Measurements from ENCODE around the gene NEU4.
"Not testable (repeated sequence)": the region's sequence is repeated elsewhere in the genome, so short reads cannot be mapped to it uniquely, and the experiment has no call there.

The NEU4 gene

DNA sequence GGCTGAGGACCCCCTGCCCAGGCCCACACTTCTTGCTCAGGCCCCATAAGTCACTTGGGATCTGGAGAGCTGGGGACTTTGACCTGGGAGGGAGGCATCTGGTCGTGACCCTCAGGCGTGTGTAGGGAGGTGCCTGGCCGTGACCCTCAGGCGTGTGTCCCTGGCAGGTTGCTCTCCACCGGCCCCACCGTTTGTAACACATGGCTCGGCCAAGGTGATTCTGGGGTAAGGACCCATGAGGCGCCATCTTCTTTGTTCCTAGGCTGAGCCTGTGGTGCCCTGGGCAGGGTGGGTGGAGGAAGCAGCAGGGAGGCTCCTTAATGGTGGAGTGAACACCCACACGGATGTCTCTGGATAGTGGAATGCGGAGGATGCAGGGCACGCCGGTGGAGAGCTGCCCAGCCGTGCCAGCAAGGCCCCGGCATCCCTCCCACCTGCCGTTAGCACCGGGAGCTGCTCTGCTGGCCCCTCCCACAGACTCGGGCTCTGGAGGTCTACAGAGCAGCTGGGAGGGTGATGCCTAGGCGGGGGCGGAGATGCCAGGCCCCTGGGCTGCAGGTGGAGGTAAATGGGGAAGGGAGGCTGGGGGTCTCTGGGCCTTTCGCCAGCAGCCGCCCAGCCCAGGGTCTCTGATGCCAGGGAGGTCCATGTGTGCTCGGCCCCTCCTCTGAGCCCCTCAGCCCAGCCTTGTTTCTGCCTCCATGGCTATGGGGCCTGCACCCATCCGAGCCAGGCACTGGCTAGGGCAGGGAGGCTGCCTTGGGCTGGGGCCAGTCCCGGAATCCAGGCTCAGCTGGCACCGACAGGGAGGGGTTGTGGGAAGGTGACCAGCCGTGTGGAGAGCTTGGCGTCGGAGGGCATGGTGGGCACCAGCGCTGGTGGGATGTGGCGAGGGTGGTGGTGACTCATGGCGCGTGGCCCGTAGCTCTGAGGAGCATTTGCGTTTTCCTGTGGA is 33.5 kb upstream of the NEU4 start:
- DNase-seq (ENCODE audit: low read depth) = no peak

DNA sequence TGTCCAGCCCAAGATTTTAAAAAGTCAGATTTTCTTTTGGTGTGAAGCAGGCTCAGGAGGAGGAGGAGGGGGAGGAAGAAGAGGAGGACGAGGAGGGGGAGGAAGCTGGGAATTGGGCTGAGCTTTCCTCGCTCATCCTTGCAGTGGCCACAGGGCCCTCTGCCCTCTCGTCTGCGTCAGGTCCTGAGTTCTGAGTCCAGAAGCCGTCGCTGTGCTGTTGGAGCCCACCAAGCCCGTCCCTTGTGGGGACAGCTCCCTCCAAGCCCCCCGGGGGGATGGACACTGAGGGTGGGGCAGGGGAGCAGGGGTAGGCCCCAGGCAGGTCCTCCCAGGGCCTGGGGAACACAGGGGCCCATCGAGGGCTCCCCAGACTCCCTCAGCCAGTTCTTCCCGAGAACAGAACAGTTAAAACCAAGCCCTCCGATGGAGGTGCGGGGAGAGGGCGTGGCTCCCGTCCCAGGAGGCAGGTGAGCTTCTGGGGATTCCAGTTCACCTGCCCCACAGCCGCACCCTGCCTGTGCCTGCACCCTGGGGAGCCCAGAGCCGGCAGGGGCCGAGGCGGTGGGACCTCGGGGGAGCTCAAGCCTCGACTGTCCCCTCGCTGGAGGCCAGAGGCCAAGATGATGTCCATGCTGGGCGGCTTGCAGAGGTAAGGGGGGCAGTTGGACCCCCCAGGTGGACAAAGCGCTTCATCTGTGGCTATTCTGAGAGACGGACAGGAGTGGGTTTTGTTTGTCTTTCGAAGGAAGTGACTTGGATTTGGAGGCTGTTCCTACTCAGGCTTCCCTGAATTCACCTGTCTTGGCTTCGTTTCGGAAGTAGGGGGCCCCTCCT is 32.4 kb upstream of the NEU4 start, which contains the start of gene GAL3ST2:
GAL3ST2 (plus strand) TSS at position 487 of the 834 bp plus-strand sequence; CDS start at position 621, 134 bp downstream.
- no peak for DNase-seq (ENCODE audit: low read depth)

DNA sequence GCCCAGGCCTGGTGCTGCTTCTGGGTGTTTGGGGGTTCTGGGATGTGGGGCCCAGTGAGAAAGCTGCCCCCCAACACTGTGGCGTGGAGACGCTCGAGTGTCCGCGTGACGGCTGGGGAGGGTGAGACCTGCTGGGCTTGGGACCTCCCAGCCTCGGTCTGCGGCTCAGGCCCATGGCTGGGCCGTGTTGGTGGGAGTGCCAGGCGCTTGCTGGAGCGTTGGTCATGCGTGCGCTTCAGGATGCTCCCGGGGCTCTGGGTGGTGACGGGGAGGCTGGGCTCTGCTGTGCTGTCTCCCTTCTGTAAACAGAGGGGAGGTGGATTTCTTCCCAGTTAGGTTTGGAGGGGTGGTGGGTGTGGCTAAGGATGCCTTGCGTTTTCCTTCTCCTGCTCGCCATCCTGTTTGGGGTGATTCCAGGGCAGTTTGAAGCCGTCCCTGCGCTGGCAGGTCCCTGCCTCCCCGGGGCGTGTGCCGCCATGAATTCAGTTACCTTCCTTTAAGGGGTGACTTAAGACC is 31.8 kb upstream of the NEU4 start:
- DNase-seq (ENCODE audit: low read depth) = no peak

DNA sequence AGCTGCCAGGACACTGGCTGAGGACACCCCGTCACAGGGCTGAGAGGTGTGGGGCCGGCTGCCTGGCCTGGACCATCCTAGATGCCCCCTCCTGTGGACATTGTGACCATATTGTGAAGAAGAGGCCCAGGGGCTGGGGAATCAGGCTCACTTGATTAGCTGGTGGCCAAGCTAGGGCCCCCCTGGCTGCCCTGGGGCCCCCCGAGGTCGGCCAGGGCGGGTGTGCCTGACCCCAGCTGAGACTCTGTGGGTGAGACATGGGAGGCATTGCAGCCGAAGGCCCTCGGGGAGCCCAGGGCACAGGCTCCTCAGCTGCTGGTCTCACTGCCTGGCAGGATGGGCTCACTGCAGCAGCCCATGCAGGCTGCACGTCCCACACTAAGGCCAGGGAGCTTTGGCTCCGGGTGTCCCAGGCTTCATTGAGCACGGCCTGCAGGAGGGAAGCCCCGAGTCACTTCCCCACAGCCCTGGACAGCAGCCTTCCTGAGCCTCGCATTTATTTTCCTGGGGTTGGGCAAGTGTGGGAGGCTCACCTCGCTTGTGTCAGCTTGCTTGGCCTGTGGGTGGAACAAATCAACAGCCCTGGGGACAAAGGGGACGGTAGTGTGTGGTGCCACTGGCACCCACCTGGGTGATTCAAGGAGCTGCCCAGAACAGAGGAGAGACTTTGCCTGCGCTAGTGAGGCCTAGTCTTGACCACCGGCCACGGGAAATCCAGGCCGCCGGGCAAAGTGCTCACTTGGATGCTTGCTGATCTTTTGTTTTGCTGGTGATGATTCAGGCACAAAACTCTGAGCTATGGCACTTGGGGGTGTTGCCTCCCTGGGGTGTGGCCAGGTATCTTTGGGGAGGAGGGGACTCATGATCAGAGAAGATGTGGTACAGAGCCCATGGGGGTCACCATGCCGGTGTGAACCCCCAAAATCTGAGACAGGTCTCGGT is 31.0 kb upstream of the NEU4 start:
- DNase-seq (ENCODE audit: low read depth) = no peak

DNA sequence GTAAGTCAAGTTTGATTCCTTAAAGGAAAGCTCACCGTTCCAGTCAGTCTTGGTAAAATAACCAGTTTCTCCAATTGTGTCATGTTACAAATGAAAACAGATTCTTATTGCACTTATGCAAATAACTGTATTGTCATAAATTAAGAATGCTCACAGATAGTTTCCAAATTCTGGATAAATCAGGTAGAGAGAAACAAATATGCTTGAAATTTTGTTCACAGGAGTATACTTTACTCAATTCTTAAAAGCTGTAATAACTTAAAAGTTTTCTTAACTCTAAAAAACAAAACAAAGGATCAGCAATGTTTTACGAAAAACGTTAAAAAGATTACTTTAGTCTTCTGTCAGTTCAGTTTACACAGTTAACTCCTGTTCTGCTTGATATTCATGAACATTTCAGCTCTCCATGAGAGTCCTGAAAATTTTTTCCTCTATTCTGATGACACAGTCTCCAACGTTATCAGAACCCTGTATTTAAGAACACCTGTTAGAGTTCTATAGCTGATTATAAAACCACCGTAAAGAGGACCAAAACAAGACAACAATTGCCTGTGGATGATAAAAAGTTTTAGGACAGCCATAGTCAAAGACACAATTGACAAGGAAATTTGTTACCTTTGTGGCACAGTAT is 27.9 kb upstream of the NEU4 start:
- no peak for DNase-seq (ENCODE audit: low read depth)

DNA sequence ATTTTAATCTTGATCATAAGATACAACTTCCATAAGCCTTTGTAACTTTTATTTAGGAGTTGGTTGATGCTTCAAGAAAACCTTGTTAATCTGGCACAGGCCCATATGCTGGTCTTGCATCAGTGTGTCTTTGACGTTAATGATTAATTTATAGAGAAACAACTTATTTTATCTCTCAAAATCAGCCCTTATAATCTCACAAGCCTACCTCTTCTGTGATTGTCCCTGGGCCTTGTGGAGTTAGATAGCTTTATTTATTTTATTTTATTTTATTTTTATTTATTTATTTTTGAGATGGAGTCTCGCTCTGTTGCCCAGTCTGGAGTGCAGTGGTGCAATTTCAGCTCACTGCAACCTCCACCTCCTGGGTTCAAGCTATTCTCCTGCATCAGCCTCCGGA is 26.9 kb upstream of the NEU4 start:
- not testable (repeated sequence) for DNase-seq (ENCODE audit: low read depth)

DNA sequence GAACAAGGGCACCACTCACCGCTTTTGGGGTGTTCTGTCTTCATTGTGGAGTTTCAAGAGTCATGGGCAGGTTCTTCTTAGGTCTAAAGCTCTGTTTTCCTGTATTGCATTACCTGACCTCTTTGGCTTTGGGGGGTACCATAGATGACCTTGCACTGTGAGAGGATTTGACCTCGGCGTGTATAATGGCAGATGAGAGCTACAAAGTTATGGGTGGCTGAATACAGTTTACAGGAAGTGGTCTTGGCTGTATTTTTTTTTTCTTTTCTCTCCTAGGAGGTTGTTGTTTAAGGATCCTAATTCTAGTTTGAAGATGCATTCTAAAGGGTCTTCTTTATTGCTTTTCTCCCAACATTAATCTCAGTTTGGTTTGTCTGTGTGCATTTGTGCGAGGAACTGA is 20.9 kb upstream of the NEU4 start:
- DNase-seq (ENCODE audit: low read depth) = no peak

DNA sequence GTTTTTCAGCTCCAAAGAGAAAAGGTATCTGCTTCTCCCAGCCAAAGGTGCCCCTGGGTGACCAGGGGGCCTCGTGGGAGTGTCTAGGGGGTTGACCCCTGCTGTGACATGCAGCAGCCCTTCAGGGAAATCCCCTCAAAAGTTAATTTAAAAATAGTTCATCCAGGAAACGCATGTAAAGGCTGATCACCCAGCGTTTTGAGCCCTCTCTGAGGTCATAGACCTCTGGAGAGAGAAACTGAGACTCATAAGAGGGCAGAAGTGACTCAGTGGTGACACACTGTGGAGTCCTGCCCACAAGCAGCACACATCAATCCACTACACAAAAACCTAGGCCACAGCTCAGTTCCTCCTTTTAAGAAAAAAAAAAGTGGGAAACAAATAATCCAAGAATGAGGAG is 20.4 kb upstream of the NEU4 start:
- DNase-seq (ENCODE audit: low read depth) = no peak

DNA sequence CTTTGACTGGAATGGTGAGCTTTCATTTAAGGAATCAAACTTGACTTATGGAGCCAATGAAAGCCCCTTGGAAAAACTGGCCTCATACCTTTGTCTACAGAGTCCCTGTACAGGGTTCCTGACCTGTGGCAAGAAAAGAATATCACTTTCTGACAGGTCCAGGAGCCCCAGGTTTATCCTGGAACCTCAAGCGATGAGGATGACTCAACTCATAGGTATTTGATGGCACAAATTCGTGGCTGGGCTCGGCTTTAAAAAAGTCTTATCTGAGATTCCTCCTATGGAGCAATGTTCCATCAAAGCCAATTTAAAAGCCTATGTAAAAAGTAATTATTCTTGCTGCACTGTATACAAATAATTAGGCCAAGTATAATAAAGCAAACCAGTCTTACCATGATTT is 17.6 kb upstream of the NEU4 start:
- DNase-seq (ENCODE audit: low read depth) = not testable (repeated sequence)

DNA sequence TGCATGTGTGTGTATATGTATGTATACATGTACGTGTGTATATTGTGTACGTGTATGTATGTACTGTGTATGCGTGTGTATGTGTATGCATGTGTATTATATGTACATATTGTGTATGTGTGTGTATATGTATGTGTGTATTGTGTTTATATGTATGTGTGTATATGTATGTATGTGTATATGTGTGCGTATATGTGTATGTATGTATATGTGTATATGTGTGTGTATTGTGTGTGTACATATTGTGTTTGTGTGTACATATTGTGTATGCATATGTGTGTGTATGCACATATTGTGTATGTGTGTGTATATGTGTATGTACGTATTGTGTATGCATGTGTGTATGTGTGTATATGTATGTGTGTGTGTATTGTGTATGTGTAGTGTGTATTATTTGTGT is 15.6 kb upstream of the NEU4 start:
- DNase-seq (ENCODE audit: low read depth) = no peak

DNA sequence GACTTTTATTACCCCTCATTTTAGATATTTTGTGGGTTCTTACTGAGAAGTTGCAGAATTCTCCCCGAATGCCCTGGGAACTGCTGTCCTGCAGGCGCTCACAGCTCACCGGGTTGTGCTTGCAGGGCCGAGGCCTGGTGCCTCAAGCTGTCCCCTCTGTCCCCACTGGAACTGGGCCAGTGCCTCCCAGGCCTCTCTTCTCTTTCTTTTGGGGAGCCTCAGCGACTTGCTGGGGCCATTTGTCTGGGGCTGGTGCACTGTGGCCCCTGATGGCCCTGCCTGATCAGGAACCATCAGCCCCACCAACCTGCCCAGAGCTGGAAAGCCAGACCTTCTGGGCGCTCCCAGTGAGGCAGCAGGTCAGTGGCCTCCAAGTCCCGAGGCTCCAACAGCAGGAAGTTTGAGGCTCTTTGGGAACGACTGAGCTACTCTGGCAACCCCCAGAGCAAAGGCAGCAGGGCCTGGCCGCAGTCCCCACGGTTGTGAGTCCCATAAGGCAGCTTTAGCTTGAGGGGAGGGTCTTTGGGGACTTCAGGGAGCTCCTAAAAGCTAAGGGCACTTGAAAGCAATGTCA is 14.7 kb upstream of the NEU4 start:
- DNase-seq (ENCODE audit: low read depth) = no peak

DNA sequence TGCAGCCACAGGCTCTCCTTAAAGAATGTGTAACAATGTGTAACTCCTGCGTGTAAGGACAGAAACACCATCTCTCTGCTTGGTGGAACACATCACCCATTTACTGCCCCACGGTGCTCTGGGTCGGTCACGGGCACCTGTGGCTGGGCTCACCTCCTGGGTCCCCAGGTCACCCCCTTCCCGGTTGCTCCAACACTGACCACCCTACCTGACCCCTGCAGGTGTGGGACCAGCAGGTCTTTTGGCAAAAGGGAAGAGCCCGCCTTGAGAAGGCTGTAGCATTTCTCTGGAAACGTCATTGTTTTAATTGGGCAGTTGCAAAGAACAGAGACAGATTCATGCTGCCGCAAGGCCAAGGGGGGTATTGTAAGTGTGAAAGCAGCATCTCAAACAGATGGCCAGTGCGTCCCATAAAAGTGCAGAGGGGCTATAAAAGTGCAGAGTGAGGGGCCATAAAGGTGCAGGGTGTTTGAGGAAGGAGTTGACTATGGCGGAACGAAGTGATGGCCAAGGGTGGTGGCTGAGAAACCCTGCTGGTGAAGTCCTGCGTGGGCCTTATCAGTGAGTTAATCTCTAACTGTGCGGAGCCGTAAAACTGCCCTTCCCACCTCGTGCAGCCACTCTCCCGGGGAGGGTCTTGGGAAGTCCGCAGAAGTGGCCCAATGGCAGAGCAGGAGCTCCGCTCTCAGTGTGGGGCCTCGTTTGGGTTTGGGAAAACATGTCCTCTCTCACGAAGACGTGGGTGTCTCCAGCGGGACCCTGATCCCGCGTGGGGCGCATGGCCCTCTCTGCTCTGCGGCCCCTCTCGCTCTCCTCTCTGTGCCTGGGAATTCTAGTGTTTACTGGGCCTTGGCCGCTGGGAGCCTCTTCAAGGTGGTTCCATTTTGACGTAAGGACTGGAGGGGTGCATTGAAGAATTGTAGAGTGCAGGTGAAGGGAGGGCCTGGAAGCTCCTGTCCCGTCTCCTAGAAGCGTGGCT is 13.7 kb upstream of the NEU4 start:
- DNase-seq (ENCODE audit: low read depth) = no peak

DNA sequence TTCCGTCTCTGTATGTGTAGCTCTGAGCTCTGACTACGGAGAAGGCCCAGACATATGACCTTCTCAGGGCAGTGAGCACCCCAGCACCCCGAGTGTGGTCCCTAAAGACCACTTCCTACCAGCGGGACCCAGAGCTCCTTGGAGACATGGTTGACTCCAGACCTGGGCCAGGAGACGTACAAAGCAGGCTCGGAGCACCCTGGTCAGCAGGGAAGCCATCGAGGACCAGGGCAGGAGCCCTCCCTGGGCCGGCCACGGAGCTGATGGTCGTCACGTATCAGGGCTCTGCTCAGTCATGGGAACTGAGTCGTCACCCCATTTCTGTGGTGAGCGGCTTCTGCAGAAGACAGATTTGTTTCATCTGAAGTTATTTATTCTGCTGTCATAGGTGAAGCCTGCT is 12.8 kb upstream of the NEU4 start:
- DNase-seq (ENCODE audit: low read depth) = no peak

DNA sequence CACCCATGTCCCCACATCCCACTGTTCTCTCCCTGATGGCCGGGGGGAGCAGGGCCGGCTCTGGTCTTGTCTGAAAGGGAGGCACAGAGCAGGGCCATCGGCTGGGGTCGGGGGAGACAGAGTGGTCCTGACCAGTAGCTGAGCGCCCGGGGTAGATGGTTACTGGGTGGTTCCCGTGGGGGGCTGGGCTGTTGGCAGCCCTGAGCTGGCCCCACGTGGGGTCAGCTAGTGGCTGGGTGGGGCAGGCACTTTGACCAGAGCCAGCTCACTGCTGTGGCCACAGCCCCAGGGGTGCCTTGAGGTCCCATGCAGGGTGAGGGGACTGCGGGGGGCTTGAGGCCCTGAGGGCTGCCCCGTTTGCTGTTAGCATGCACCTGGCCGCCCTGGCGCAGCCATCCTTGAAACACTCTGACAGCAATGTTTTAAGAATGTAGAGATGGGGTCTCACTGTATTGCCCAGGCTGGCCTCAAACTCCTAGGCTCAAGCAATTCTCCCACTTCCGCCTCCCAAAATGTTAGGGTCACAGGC is 12.3 kb upstream of the NEU4 start:
- DNase-seq (ENCODE audit: low read depth) = no peak

DNA sequence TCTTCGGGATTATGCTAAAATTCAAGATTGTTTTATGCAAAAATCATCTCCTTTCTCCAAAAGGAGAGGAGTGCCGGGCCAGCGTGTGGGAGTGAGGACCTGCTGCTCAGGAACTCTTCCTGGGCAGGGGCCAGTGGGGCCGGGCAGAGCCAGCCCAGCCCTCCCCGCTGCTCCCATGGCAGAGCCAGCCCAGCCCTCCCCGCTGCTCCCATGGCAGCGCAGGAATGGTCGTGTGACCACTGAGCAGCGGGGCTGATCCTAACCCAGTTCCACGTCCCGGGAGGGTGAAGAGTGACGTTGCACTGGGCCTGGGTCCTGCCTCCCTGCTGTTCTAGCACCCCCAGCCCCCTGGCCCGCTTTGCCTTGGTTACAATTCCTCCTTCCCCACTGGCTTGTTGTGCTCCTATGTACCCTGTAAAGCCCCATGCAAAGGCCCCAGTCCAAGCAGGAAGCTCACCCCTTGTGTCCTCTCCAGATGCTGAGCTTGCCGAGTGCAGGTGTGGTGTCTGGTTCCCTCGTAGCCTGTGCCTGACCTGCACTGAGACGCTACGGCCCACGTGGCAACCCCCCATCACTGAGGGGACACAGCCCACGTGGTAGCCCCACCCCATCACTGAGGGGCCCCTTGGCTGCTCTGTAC is 11.4 kb upstream of the NEU4 start:
- no peak for DNase-seq (ENCODE audit: low read depth)

DNA sequence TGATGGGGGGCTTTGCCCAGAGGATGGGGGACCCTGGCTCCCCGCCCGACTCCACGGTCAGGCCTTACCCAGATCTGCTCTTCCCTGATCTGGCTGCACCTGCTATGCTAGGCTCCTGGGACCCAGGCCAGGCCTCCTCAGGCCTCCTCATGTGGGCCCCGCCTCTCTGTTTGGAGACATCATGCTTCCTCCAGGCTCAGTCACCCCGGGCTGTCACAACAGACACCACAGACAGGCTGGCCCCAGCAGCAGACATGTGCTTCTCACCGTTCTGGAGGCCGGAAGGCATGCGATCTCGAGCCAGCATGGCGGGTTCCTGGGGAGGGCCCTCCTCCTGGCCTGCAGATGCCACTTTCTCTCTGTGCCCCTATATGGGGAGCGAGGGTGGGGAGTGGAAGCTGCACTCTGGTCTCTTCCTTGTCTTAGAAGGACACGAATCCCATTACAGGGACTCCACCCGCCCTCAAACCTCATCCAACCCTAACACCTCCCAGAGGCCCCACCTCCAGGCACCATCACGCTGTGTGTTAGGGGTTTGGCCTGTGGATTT is 10.8 kb upstream of the NEU4 start:
- DNase-seq (ENCODE audit: low read depth) = no peak

DNA sequence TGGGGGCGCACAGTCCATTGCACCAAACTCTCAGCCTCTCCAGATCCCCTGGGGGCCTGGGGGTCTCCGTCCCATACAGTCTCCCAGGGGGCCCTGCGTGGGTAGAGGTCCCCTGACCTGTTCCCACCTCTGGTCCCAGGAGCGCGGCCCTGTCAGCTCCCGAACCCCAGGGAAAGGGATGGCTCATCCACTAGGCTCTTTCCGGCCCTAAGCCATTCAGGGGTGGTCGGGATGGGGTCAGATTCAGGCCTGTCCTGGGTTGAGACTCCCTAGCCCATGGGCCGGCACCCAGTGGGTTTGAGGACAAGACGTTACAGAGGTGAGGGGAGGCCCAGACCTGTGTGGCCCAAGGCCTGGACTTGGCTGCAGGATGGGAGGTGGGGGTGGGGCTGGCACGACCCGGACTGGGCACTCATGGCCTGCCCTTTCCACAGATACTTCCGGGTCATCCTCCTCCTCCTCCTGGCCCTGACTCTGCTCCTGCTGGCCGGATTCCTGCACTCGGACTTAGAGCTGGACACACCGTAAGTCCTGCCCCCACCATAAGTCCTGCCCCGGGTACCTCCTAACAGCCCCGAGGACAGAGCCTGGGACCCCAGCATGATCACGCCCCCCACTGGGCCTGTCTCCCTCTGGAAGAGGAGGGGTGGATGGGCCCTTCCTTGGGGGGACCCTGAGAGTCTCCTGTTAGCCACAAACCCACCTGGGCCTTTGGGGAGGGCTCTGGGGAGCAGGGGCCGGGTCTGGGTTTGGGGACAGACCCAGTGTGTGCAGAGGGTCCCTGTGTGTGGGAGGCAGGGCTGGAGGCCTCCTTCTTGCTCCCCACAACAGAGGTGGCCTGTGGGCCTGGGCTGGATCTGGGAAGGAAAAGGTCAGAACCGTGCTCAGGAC is 10.1 kb upstream of the NEU4 start:
- DNase-seq (ENCODE audit: low read depth) = no peak

All from activated T-helper 1 cell treated with Interleukin-2 at 50 U/mL for 16 hours (primary cell).